ENCODE measurements around the gene DPP6. TPM values are rescaled to one million over a fixed set of nuclear protein-coding genes. Genes with fewer than 3 reads are reported as not detected.

DPP6 gene
- total RNA-seq, 1 experiment from 2014 or later = not detected

DNA sequence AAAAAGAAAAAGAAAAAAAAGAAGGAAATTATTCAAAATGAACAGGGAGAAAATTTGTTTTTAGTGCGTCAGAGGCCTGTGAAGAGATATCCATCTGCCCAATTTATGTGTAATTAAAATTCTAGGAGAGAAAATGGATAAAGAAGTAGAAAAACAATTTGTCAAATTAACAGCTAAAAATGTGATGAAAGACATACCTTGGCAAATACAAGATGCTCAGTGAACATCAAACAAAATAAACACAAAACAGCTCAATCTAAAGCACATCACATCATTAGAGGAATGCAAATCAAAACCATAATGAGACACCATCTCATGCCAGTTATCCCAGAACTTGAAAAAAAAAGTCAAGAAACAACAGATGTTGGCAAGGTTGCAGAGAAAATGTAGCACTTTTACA lies 477.9 kb downstream of the DPP6 start:
- Histone ChIP-seq H3K9me3 (no peaks in the 10 kb centered on the region; the same call in 1 of the 2 replicates), H3K36me3 (ENCODE audit: control insufficient read depth, insufficient read depth, low read length) (no peaks in the 10 kb centered on the region), H3K4me1 (no peaks in the 10 kb centered on the region), H3K27me3 (replicated peaks; ENCODE audit: control insufficient read depth, insufficient read depth, low read length) (no peaks in the 10 kb centered on the region), H3K4me3 (ENCODE audit: low read depth, low read length) (no peak overlapping the region)
- no peak overlapping the region for H3K4me3 Mint-ChIP-seq (ENCODE audit: unreplicated experiment)
- no peak overlapping the region for H3K27ac Mint-ChIP-seq (ENCODE audit: unreplicated experiment)
- CTCF ChIA-PET = no interaction called here
- BruUV-seq (replicated peaks) = no TSS peak
- TF ChIP-seq, protein P1, sequence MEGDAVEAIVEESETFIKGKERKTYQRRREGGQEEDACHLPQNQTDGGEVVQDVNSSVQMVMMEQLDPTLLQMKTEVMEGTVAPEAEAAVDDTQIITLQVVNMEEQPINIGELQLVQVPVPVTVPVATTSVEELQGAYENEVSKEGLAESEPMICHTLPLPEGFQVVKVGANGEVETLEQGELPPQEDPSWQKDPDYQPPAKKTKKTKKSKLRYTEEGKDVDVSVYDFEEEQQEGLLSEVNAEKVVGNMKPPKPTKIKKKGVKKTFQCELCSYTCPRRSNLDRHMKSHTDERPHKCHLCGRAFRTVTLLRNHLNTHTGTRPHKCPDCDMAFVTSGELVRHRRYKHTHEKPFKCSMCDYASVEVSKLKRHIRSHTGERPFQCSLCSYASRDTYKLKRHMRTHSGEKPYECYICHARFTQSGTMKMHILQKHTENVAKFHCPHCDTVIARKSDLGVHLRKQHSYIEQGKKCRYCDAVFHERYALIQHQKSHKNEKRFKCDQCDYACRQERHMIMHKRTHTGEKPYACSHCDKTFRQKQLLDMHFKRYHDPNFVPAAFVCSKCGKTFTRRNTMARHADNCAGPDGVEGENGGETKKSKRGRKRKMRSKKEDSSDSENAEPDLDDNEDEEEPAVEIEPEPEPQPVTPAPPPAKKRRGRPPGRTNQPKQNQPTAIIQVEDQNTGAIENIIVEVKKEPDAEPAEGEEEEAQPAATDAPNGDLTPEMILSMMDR (IDR thresholded peaks at IDR 0.05; ENCODE audit: insufficient read depth in 1 of 2, low read depth in 1 of 2, low read length in 1 of 2, severe bottlenecking in 1 of 2, unreplicated experiment in 1 of 2) = no peak
- POLR2A ChIA-PET = no interaction called here
- H3K9me3 Mint-ChIP-seq (ENCODE audit: unreplicated experiment) = no peaks in the 10 kb centered on the region
- H3K4me1 Mint-ChIP-seq (ENCODE audit: low read depth, unreplicated experiment) = no peaks in the 10 kb centered on the region
- no peaks in the 10 kb centered on the region for H3K36me3 Mint-ChIP-seq (ENCODE audit: insufficient read depth, unreplicated experiment)
- intact Hi-C loops (cut with micrococcal nuclease; ENCODE audit: unreplicated experiment) = no loop called here
- H3K27me3 Mint-ChIP-seq (ENCODE audit: insufficient read depth, unreplicated experiment) = peaks cover 3% of the 10 kb centered on the region
- DNase-seq = no peak

DNA sequence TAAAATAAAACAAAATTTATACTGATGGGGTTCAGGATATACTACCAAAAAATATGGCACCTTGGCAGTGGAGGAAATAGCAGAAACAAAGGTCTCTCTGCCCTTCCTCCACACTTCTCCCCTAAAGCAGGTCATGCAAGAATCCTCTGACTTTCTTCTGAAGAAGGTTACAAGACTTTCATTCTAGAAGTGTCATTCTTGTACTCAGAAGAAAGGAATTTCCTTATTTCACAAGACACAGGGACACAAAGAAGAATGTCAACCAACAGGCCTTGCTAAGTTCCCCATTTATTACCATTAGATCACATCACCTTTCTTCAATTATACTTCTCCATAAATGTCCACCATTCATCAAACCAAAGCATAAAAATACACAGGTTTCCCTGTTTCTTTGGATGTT lies 480.6 kb downstream of the DPP6 start:
- Histone ChIP-seq H3K4me3 (ENCODE audit: low read depth, low read length) (no peak overlapping the region), H3K36me3 (ENCODE audit: control insufficient read depth, insufficient read depth, low read length) (no peaks in the 10 kb centered on the region), H3K9me3 (no peaks in the 10 kb centered on the region; the same call in 1 of the 2 replicates), H3K4me1 (no peaks in the 10 kb centered on the region), H3K27me3 (replicated peaks; ENCODE audit: control insufficient read depth, insufficient read depth, low read length) (no peaks in the 10 kb centered on the region)
- no peak overlapping the region for H3K27ac Mint-ChIP-seq (ENCODE audit: unreplicated experiment)
- no peaks in the 10 kb centered on the region for H3K9me3 Mint-ChIP-seq (ENCODE audit: unreplicated experiment)
- no TSS peak for BruUV-seq (replicated peaks)
- ChIA-PET CTCF (no interaction called here), POLR2A (no interaction called here)
- H3K4me1 Mint-ChIP-seq (ENCODE audit: low read depth, unreplicated experiment) = no peaks in the 10 kb centered on the region
- peaks cover 3% of the 10 kb centered on the region for H3K27me3 Mint-ChIP-seq (ENCODE audit: insufficient read depth, unreplicated experiment)
- intact Hi-C loops (cut with micrococcal nuclease; ENCODE audit: unreplicated experiment) = no loop called here
- TF ChIP-seq, protein P1 (IDR thresholded peaks at IDR 0.05; ENCODE audit: insufficient read depth in 1 of 2, low read depth in 1 of 2, low read length in 1 of 2, severe bottlenecking in 1 of 2, unreplicated experiment in 1 of 2) = no peak
- no peak for DNase-seq
- no peaks in the 10 kb centered on the region for H3K36me3 Mint-ChIP-seq (ENCODE audit: insufficient read depth, unreplicated experiment)
- H3K4me3 Mint-ChIP-seq (ENCODE audit: unreplicated experiment) = no peak overlapping the region

DNA sequence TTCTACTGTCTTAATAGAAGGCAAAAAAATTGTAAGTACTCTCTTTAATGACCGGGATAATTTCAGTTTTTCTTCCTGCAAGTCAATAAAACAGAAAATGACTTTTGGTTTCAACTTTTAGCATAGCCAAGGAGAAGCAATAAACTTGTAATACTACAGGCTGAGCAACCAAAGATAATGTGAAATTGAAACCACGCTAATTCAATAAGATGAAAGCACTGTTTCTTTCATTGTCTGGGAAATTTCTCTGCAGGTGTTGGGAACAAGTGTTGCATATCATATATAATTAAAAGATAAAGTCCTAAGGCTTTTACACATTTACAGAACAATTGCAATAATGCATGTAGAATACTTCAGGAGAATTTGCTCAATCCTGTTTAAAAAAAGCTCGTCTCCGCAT lies 488.4 kb downstream of the DPP6 start:
- no peak overlapping the region for H3K27ac Mint-ChIP-seq (ENCODE audit: unreplicated experiment)
- H3K4me1 Mint-ChIP-seq (ENCODE audit: low read depth, unreplicated experiment) = no peaks in the 10 kb centered on the region
- Histone ChIP-seq H3K4me3 (ENCODE audit: low read depth, low read length) (no peak overlapping the region), H3K9me3 (no peaks in the 10 kb centered on the region), H3K36me3 (ENCODE audit: control insufficient read depth, insufficient read depth, low read length) (no peaks in the 10 kb centered on the region), H3K27me3 (replicated peaks; ENCODE audit: control insufficient read depth, insufficient read depth, low read length) (no peaks in the 10 kb centered on the region), H3K4me1 (no peaks in the 10 kb centered on the region)
- DNase-seq = no peak
- TF ChIP-seq, protein P1 (IDR thresholded peaks at IDR 0.05; ENCODE audit: insufficient read depth in 1 of 2, low read depth in 1 of 2, low read length in 1 of 2, severe bottlenecking in 1 of 2, unreplicated experiment in 1 of 2) = no peak
- ChIA-PET POLR2A (no interaction called here), CTCF (no interaction called here)
- H3K36me3 Mint-ChIP-seq (ENCODE audit: insufficient read depth, unreplicated experiment) = no peaks in the 10 kb centered on the region
- peaks cover 3% of the 10 kb centered on the region for H3K27me3 Mint-ChIP-seq (ENCODE audit: insufficient read depth, unreplicated experiment)
- no peak overlapping the region for H3K4me3 Mint-ChIP-seq (ENCODE audit: unreplicated experiment)
- H3K9me3 Mint-ChIP-seq (ENCODE audit: unreplicated experiment) = no peaks in the 10 kb centered on the region
- BruUV-seq (replicated peaks) = no TSS peak
- intact Hi-C loops (cut with micrococcal nuclease; ENCODE audit: unreplicated experiment) = no loop called here

All from Caco-2 (cell line).